Activated CD8-positive, alpha-beta T cell treated with anti-CD3 and anti-CD28 coated beads, Interleukin-2, amount 10 ng/mL, durations not matched to agents 7 days and 5 days (primary cell): ENCODE data around the gene PLAA. TPM values are rescaled to one million over a fixed set of nuclear protein-coding genes. Genes with fewer than 3 reads are reported as not detected.

Source experiments
- ATAC-seq: fragments of 150-1000 bp; cut with Tn5 transposase; one replicate; pipeline ENCODE4 v1.10.0; 2021; ENCODE audit warnings: moderate library complexity
- CTCF ChIA-PET: fragments of 350-600 bp; sonication (Branson Sonifier 250); formaldehyde crosslinking; loops from one replicate; lab custom pipeline; 2021; ENCODE audit warnings: antibody characterized with exemption; lab: Charles Lee
- POLR2A ChIA-PET: fragments of 350-600 bp; sonication (Branson Sonifier 250); formaldehyde crosslinking; loops from one replicate; lab custom pipeline; 2021; ENCODE audit warnings: antibody characterized with exemption; lab: Charles Lee
- DNase-seq: peaks from one replicate; pipeline ENCODE4 v3.0.0-alpha.2; 2020
- H3K27ac Mint-ChIP-seq: one replicate; pipeline ENCODE4 v1.8.0; 2021; ENCODE audit warnings: mild to moderate bottlenecking, mixed read lengths
- H3K27me3 Mint-ChIP-seq: one replicate; pipeline ENCODE4 v1.8.0; 2021; ENCODE audit warnings: low read depth, mixed read lengths
- H3K36me3 Mint-ChIP-seq: one replicate; pipeline ENCODE4 v1.8.0; 2021; ENCODE audit warnings: low read depth, mixed read lengths
- H3K4me1 Mint-ChIP-seq: one replicate; pipeline ENCODE4 v1.8.0; 2021; ENCODE audit warnings: low read depth, mixed read lengths
- H3K4me3 Mint-ChIP-seq: one replicate; pipeline ENCODE4 v1.8.0; 2021; ENCODE audit warnings: mild to moderate bottlenecking, mixed read lengths
- H3K9me3 Mint-ChIP-seq: one replicate; pipeline ENCODE4 v1.8.0; 2022; ENCODE audit warnings: mixed read lengths; ENCODE audit not compliant: insufficient read depth
- total RNA-seq, 2 experiments: library from RNA; stranded (reverse); gene quantifications; one replicate each; pipeline ENCODE4 v1.2.3, GENCODE V29; 2021

PLAA gene
- total RNA-seq, 2 experiments from 2014 or later: 30.5 to 35.2 TPM

DNA sequence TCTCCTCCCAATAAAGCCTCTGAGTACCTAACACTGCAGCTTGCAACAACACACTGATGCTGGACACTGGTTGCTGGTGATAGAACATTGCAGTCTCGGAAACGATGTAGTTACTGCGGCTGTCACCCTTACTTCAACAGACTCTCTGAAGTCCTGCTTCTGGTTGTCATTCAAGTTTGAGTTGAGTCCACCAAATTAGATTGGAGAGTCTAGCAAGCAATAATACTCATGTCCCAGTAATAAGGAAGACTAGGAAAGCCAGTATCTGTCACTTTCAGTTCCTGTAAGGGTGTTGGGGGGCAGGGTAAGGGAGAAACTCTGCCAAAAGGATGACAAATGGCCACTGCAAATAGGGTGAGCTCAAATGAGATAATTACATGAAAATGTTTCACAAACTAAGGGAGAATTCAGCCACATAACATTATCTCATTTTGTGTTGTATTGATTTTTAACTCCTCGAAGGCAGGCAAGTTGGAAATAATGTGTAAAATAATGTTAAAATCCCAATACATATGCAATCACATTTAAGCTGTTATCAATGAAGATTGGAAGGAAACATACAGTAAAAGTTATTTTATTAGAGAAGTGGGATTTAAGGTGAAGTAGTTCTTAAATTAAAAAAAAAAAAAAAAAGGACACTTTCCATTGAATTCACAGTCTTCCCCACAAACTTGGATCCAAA lies 8.3 kb upstream of the PLAA start:
- no peak for ATAC-seq
- peaks cover 33% of the 10 kb centered on the region for H3K4me1 Mint-ChIP-seq
- POLR2A ChIA-PET: interaction anchor here (0.7 to 2.7 kb wide), 8 partner anchors 8 to 78 kb away, joined by 3 to 36 read pairs (median 4); partner anchors contain the start of genes CAAP1 and PLAA
- peak; percentile 31 for DNase-seq
- CTCF ChIA-PET: interaction anchor here (0.7 to 3.1 kb wide), 6 partner anchors 8 to 65 kb away, joined by 3 to 21 read pairs (median 4); partner anchors contain the start of genes CAAP1 and PLAA
- H3K36me3 Mint-ChIP-seq: no peaks in the 10 kb centered on the region
- H3K4me3 Mint-ChIP-seq: peak overlapping the region; percentile 83
- no peaks in the 10 kb centered on the region for H3K9me3 Mint-ChIP-seq
- H3K27me3 Mint-ChIP-seq: no peaks in the 10 kb centered on the region
- H3K27ac Mint-ChIP-seq: peak overlapping the region; percentile 84

DNA sequence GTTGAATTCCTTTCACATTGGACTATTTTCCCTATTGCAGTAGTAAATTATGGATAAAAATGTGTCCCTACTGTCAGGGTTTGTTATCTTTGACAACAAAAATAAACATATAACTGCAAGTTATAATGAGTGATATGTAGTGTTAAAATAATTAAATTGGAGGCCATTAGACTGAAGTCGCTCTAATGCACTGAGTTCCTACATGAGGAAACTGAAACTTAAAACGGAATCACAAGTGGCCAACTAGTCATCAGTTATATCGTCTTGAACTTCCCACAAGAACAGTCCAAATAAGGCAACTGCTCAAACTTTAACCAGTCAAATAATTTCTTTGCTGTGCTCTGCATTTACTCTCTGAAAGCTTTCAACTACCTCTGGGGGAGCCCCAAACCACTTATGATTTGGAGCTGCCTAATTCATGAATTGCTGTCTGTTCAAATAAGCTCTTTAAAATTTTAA lies 7.0 kb upstream of the PLAA start:
- POLR2A ChIA-PET: interaction anchor here (0.8 to 1.3 kb wide), 2 partner anchors 9 to 12 kb away, joined by 4 read pairs; no protein-coding TSS in a partner anchor
- ATAC-seq (no peak), DNase-seq (no peak)
- peaks cover 39% of the 10 kb centered on the region for H3K4me1 Mint-ChIP-seq
- H3K27me3 Mint-ChIP-seq: no peaks in the 10 kb centered on the region
- no peak overlapping the region for H3K4me3 Mint-ChIP-seq
- CTCF ChIA-PET: interaction anchor here (1.0 to 3.1 kb wide), 4 partner anchors 10 to 78 kb away, joined by 3 to 21 read pairs (median 4); partner anchors contain the start of gene CAAP1
- peak overlapping the region; percentile 35 for H3K27ac Mint-ChIP-seq
- H3K9me3 Mint-ChIP-seq: no peaks in the 10 kb centered on the region
- H3K36me3 Mint-ChIP-seq: no peaks in the 10 kb centered on the region

DNA sequence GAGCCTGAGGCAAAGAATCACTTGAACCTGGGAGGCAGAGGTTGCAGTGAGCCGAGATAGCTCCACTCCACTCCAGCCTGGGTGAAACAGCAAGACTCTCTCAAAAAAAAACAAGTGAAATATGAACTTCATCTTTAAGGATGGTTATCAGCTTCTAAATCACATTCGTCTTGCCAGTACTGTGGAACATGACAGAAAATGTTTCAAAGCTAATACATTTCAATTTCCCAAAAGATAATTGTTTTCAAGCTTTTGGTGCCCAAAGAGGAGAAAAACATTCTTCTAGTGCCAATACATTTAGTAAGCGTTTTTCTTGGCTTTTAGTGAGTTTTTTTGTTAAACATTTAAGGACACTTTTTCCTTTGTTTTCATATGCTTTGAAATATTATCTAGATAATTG lies 4.8 kb upstream of the PLAA start:
- Mint-ChIP-seq H3K4me3 (no peak overlapping the region), H3K4me1 (peaks cover 42% of the 10 kb centered on the region), H3K36me3 (no peaks in the 10 kb centered on the region), H3K27ac (no peak overlapping the region), H3K27me3 (no peaks in the 10 kb centered on the region), H3K9me3 (no peaks in the 10 kb centered on the region)
- ChIA-PET POLR2A (no interaction called here), CTCF (no interaction called here)
- DNase-seq (no peak), ATAC-seq (no peak)

- Mint-ChIP-seq H3K4me1 (peaks cover 40% of the 10 kb centered on the region), H3K36me3 (peaks cover 1% of the 10 kb centered on the region), H3K27me3 (no peaks in the 10 kb centered on the region), H3K27ac (no peak overlapping the region), H3K4me3 (no peak overlapping the region), H3K9me3 (no peaks in the 10 kb centered on the region)
- ChIA-PET CTCF (no interaction called here), POLR2A (no interaction called here)
- no peak for ATAC-seq
- no peak for DNase-seq
Observed at GRCh38 chr9:26950521-26950920, 3.5 kb upstream of the PLAA start.

DNA sequence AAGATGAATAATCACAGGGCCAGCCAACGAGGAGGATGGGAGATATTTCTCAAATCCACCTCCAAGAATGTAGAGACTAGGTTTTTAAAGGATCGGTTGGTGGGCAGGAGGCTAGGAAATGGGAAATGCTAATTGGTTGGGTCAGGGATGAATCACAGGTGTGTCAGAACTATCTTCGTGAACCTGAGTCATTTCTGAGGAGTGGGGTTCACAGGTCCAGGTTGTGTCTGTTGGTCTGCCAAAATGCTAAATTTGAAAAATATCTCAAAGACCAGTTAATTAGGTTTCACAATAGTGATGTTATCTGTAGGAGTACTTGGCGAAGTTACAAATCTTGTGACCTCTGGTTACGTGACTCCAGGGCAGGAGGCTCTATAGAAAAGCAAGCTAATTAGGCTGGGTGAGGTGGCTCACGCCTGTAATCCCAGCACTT lies 2.6 kb upstream of the PLAA start:
- DNase-seq (no peak), ATAC-seq (no peak)
- H3K27me3 Mint-ChIP-seq: no peaks in the 10 kb centered on the region
- peaks cover 3% of the 10 kb centered on the region for H3K36me3 Mint-ChIP-seq
- H3K4me1 Mint-ChIP-seq: peaks cover 37% of the 10 kb centered on the region
- no peak overlapping the region for H3K4me3 Mint-ChIP-seq
- H3K27ac Mint-ChIP-seq: no peak overlapping the region
- POLR2A ChIA-PET: no interaction called here
- CTCF ChIA-PET: no interaction called here
- H3K9me3 Mint-ChIP-seq: no peaks in the 10 kb centered on the region

GRCh38 chr9:26947736-26948135 lies 694 bp upstream of the PLAA start:
- Mint-ChIP-seq H3K27ac (peak overlapping the region; percentile 100), H3K4me3 (peak overlapping the region; percentile 96), H3K4me1 (peaks cover 41% of the 10 kb centered on the region), H3K36me3 (peaks cover 17% of the 10 kb centered on the region), H3K9me3 (no peaks in the 10 kb centered on the region), H3K27me3 (no peaks in the 10 kb centered on the region)
- CTCF ChIA-PET: interaction anchor here (1.5 to 1.6 kb wide), 2 partner anchors 8 to 29 kb away, joined by 4 to 9 read pairs; partner anchors contain the start of gene IFT74
- POLR2A ChIA-PET: interaction anchor here (0.6 to 2.3 kb wide), 7 partner anchors 8 to 625 kb away, joined by 4 to 36 read pairs (median 5); partner anchors contain the start of genes C9orf72, CAAP1 and IFT74
- DNase-seq (peak; percentile 33), ATAC-seq (no peak)

DNA sequence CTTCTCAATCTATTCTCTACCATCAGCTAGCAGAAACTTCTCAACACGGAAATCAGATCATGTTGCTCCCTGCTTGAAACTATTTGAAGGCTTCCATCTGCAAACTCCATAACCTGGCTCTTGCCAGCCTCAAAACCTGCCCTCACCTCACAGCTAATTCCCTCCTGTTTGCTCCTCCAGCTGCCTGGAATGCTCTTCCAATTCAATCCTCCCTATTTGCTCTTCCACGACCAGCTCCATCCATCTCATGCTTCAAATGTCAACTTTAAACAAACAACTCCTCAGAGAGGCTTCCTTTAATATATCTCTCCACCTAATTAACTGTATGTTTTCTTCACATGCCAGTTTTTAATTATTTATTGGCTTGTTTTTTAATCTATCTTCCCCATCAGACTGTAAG lies 1.5 kb downstream of the PLAA start:
- peak overlapping the region; percentile 96 for H3K4me3 Mint-ChIP-seq
- DNase-seq: no peak
- peak overlapping the region; percentile 100 for H3K27ac Mint-ChIP-seq
- peaks cover 58% of the 10 kb centered on the region for H3K4me1 Mint-ChIP-seq
- CTCF ChIA-PET: interaction anchor here (1.2 kb wide), 1 partner anchor 10 kb away, joined by 3 read pairs; no protein-coding TSS in a partner anchor
- POLR2A ChIA-PET: interaction anchor here (0.6 to 0.9 kb wide), 4 partner anchors 9 to 57 kb away, joined by 3 to 4 read pairs (median 3); partner anchors contain the start of gene IFT74
- H3K36me3 Mint-ChIP-seq: peaks cover 30% of the 10 kb centered on the region
- ATAC-seq: no peak
- no peaks in the 10 kb centered on the region for H3K9me3 Mint-ChIP-seq
- no peaks in the 10 kb centered on the region for H3K27me3 Mint-ChIP-seq

- DNase-seq (no peak), ATAC-seq (peak; percentile 42)
- peak overlapping the region; percentile 57 for H3K27ac Mint-ChIP-seq
- peaks cover 61% of the 10 kb centered on the region for H3K4me1 Mint-ChIP-seq
- H3K4me3 Mint-ChIP-seq: peak overlapping the region; percentile 25
- POLR2A ChIA-PET: no interaction called here
- CTCF ChIA-PET: no interaction called here
- H3K9me3 Mint-ChIP-seq: peaks cover 5% of the 10 kb centered on the region
- H3K27me3 Mint-ChIP-seq: no peaks in the 10 kb centered on the region
- peaks cover 53% of the 10 kb centered on the region for H3K36me3 Mint-ChIP-seq
Observed at GRCh38 chr9:26940779-26941178, 6.3 kb downstream of the PLAA start.

- peaks cover 55% of the 10 kb centered on the region for H3K4me1 Mint-ChIP-seq
- H3K9me3 Mint-ChIP-seq: peaks cover 5% of the 10 kb centered on the region
- ATAC-seq (no peak), DNase-seq (no peak)
- H3K27me3 Mint-ChIP-seq: no peaks in the 10 kb centered on the region
- H3K4me3 Mint-ChIP-seq: no peak overlapping the region
- peaks cover 50% of the 10 kb centered on the region for H3K36me3 Mint-ChIP-seq
- peak overlapping the region; percentile 57 for H3K27ac Mint-ChIP-seq
- CTCF ChIA-PET: no interaction called here
- POLR2A ChIA-PET: no interaction called here
Observed at GRCh38 chr9:26939955-26940711, 6.9 kb downstream of the PLAA start.

- DNase-seq (no peak), ATAC-seq (no peak)
- Mint-ChIP-seq H3K36me3 (peaks cover 39% of the 10 kb centered on the region), H3K27me3 (no peaks in the 10 kb centered on the region), H3K9me3 (peaks cover 5% of the 10 kb centered on the region), H3K4me3 (no peak overlapping the region), H3K4me1 (peaks cover 40% of the 10 kb centered on the region), H3K27ac (no peak overlapping the region)
- POLR2A ChIA-PET: interaction anchor here (1.2 kb wide), 1 partner anchor 9 kb away, joined by 6 read pairs; the partner anchor contains the start of gene PLAA
- CTCF ChIA-PET: no interaction called here
Observed at GRCh38 chr9:26937816-26938371, 9.1 kb downstream of the PLAA start.

DNA sequence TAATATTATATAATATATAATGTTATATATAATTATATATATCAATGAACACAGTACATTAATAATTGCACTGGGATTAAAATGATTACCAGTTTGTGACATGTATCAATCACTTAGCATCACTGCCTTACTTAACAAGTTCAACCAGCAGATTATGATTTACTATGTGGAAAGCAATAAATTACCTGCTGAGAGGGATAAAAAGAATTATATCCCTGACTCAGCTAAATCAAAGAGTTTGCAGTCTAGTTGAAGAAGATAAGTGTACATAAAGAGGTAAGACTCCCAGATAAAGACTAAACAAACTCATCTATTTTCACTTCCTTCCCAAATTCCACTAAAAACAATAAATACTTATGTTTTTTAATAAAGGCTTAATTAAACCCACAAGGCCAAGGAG lies 11.2 kb downstream of the PLAA start:
- no peaks in the 10 kb centered on the region for H3K27me3 Mint-ChIP-seq
- H3K9me3 Mint-ChIP-seq: peaks cover 5% of the 10 kb centered on the region
- ATAC-seq (no peak), DNase-seq (no peak)
- H3K4me3 Mint-ChIP-seq: no peak overlapping the region
- POLR2A ChIA-PET: no interaction called here
- H3K27ac Mint-ChIP-seq: no peak overlapping the region
- H3K36me3 Mint-ChIP-seq: peaks cover 38% of the 10 kb centered on the region
- CTCF ChIA-PET: no interaction called here
- H3K4me1 Mint-ChIP-seq: peaks cover 26% of the 10 kb centered on the region
